ENCODE results near the gene HACD3. TPM values are rescaled to one million over a fixed set of nuclear protein-coding genes. Genes with fewer than 3 reads are reported as not detected.

Gene HACD3
- total and polyA plus RNA-seq, 9 of the 15 experiments (the other 6 are each of a cell fraction or from before 2014, with no cell fraction given), result 48.1 to 117 (median 72.8) TPM

DNA sequence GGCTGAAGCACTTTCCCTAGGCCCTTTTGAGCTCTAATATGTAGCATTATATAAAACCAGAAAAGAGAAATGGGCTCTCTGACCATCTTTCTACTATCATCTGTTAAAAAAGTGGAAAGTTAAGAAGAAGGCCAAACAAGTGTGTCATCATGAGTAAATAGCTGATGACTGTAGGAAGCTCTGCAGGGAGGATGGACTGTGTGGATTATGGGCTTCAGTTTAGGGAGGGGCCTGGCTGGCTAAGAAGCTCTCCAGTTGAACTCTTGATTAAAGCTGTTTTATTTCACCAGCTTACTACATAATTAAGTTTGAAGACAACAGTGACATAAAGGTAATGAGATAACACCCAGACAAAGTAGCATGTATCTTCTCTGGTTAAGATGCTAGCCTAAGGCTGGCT lies 50.0 kb downstream of the HACD3 start (continued):
- TF ChIP-seq ARID3B (CRISPR knock-in tag; IDR thresholded peaks at IDR 0.05; ENCODE audit: borderline replicate concordance), result no peak
- no peak for TF ChIP-seq DPF2 (IDR thresholded peaks at IDR 0.05)
- no peak for TF ChIP-seq HCFC1 (IDR thresholded peaks at IDR 0.05; ENCODE audit: low read depth, low read length)
- no peak for TF ChIP-seq ZNF780A (CRISPR knock-in tag; IDR thresholded peaks at IDR 0.05)
- TF ChIP-seq HMG20B (CRISPR knock-in tag; IDR thresholded peaks at IDR 0.05), result no peak
- TF ChIP-seq IFI16 (CRISPR knock-in tag; IDR thresholded peaks at IDR 0.05), result no peak
- TF ChIP-seq ZBTB12 (CRISPR knock-in tag; IDR thresholded peaks at IDR 0.05), result no peak
- TF ChIP-seq, protein P1, sequence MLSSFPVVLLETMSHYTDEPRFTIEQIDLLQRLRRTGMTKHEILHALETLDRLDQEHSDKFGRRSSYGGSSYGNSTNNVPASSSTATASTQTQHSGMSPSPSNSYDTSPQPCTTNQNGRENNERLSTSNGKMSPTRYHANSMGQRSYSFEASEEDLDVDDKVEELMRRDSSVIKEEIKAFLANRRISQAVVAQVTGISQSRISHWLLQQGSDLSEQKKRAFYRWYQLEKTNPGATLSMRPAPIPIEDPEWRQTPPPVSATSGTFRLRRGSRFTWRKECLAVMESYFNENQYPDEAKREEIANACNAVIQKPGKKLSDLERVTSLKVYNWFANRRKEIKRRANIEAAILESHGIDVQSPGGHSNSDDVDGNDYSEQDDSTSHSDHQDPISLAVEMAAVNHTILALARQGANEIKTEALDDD (IDR thresholded peaks at IDR 0.05), result no peak
- TF ChIP-seq KLF1 (tag; IDR thresholded peaks at IDR 0.05), result no peak
- no peak for TF ChIP-seq GTF3C2 (IDR thresholded peaks at IDR 0.05; ENCODE audit: borderline replicate concordance, extremely low read depth, insufficient read length)
- TF ChIP-seq, protein P2, sequence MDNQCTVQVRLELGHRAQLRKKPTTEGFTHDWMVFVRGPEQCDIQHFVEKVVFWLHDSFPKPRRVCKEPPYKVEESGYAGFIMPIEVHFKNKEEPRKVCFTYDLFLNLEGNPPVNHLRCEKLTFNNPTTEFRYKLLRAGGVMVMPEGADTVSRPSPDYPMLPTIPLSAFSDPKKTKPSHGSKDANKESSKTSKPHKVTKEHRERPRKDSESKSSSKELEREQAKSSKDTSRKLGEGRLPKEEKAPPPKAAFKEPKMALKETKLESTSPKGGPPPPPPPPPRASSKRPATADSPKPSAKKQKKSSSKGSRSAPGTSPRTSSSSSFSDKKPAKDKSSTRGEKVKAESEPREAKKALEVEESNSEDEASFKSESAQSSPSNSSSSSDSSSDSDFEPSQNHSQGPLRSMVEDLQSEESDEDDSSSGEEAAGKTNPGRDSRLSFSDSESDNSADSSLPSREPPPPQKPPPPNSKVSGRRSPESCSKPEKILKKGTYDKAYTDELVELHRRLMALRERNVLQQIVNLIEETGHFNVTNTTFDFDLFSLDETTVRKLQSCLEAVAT (IDR thresholded peaks at IDR 0.05), result no peak
- TF ChIP-seq ZNF512 (tag; IDR thresholded peaks at IDR 0.05), result no peak
- TF ChIP-seq SIN3A (IDR thresholded peaks at IDR 0.05; ENCODE audit: borderline replicate concordance in 2 of 2, control insufficient read depth in 1 of 2, low read depth in 2 of 2, low read length in 2 of 2), result no peak

Measured in K562 (cell line).